ENCODE measurements around the gene PTGDR.

DNA sequence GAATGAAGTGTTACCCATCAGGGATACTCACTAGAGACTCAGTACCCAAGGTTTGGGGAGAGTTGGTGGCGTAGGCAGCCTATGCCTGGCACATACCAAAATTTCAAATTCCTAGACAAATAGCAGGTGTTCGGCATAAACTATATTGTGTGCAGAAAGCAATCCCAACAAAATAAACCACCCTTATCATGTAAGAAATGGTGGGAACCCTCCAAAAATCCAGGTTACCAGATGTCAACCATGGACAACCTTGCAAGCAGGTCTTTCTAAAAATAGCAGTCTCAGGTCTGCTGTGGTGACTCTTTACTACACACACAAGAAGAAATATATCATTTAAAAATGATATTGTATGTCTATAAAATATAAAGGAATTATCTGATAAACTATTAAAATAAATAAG is 28.9 kb downstream of the PTGDR start:
- TF ChIP-seq, protein P1, sequence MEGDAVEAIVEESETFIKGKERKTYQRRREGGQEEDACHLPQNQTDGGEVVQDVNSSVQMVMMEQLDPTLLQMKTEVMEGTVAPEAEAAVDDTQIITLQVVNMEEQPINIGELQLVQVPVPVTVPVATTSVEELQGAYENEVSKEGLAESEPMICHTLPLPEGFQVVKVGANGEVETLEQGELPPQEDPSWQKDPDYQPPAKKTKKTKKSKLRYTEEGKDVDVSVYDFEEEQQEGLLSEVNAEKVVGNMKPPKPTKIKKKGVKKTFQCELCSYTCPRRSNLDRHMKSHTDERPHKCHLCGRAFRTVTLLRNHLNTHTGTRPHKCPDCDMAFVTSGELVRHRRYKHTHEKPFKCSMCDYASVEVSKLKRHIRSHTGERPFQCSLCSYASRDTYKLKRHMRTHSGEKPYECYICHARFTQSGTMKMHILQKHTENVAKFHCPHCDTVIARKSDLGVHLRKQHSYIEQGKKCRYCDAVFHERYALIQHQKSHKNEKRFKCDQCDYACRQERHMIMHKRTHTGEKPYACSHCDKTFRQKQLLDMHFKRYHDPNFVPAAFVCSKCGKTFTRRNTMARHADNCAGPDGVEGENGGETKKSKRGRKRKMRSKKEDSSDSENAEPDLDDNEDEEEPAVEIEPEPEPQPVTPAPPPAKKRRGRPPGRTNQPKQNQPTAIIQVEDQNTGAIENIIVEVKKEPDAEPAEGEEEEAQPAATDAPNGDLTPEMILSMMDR (IDR thresholded peaks at IDR 0.05) = no peak
- no peak for TF ChIP-seq POLR2AphosphoS5 (IDR thresholded peaks at IDR 0.05; ENCODE audit: low read depth, low read length)
- no peak for TF ChIP-seq SIN3A (IDR thresholded peaks at IDR 0.05; ENCODE audit: borderline replicate concordance, insufficient read depth, low read depth, low read length)
- TF ChIP-seq TCF7L2 (IDR thresholded peaks at IDR 0.05; ENCODE audit: low read depth, low read length) = no peak
- TF ChIP-seq, protein P2, sequence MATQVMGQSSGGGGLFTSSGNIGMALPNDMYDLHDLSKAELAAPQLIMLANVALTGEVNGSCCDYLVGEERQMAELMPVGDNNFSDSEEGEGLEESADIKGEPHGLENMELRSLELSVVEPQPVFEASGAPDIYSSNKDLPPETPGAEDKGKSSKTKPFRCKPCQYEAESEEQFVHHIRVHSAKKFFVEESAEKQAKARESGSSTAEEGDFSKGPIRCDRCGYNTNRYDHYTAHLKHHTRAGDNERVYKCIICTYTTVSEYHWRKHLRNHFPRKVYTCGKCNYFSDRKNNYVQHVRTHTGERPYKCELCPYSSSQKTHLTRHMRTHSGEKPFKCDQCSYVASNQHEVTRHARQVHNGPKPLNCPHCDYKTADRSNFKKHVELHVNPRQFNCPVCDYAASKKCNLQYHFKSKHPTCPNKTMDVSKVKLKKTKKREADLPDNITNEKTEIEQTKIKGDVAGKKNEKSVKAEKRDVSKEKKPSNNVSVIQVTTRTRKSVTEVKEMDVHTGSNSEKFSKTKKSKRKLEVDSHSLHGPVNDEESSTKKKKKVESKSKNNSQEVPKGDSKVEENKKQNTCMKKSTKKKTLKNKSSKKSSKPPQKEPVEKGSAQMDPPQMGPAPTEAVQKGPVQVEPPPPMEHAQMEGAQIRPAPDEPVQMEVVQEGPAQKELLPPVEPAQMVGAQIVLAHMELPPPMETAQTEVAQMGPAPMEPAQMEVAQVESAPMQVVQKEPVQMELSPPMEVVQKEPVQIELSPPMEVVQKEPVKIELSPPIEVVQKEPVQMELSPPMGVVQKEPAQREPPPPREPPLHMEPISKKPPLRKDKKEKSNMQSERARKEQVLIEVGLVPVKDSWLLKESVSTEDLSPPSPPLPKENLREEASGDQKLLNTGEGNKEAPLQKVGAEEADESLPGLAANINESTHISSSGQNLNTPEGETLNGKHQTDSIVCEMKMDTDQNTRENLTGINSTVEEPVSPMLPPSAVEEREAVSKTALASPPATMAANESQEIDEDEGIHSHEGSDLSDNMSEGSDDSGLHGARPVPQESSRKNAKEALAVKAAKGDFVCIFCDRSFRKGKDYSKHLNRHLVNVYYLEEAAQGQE (IDR thresholded peaks at IDR 0.05; ENCODE audit: insufficient read depth in 1 of 2, low read depth in 2 of 2, low read length in 1 of 2) = no peak

Data from Panc1 (cell line).